HepG2 (cell line): Measurements from ENCODE around the gene CLPX. TPM values are rescaled to one million over a fixed set of nuclear protein-coding genes. Genes with fewer than 3 reads are reported as not detected.

Experiments used
- ARNT ChIP-seq: fragments of 450-650 bp; IDR thresholded peaks from 2 replicates; pipeline ENCODE4 v1.6.1; 2017
- ATM ChIP-seq: fragments of 450-650 bp; IDR thresholded peaks from 2 replicates; pipeline ENCODE4 v1.7.1; 2017; ENCODE audit warnings: mild to moderate bottlenecking, borderline replicate concordance
- BCL6 ChIP-seq: IDR thresholded peaks from 2 replicates; pipeline ENCODE4 v1.6.1; 2016; ENCODE audit warnings: missing genetic modification reagents, missing compliant biosample characterization
- CEBPZ ChIP-seq: IDR thresholded peaks from 2 replicates; pipeline ENCODE4 v1.6.1; 2012; ENCODE audit warnings: low read length, improper control_type of control experiment
- IRF2 ChIP-seq: IDR thresholded peaks from 2 replicates; pipeline ENCODE4 v1.6.1; 2018; ENCODE audit warnings: missing genetic modification reagents, missing compliant biosample characterization
- NKX3-1 ChIP-seq: sonication (generic); formaldehyde crosslinking; IDR thresholded peaks from 2 replicates; pipeline ENCODE4 v1.5.0; 2020; ENCODE audit warnings: missing genetic modification reagents
- NR1H2 ChIP-seq: sonication (generic); formaldehyde crosslinking; IDR thresholded peaks from 2 replicates; pipeline ENCODE4 v1.8.1; 2022; ENCODE audit warnings: low read depth, missing genetic modification reagents, borderline replicate concordance
- PLRG1 ChIP-seq: fragments of 450-650 bp; conservative IDR thresholded peaks from 2 replicates; pipeline ENCODE4 v1.6.1; 2016
- PRPF4 ChIP-seq: fragments of 200-400 bp; formaldehyde crosslinking; IDR thresholded peaks from 2 replicates; pipeline ENCODE4 v1.6.1; 2016; ENCODE audit warnings: low read length, low read depth; ENCODE audit not compliant: poor library complexity, severe bottlenecking
- RAD21 ChIP-seq: fragments of 450-650 bp; formaldehyde crosslinking; IDR thresholded peaks from 2 replicates; pipeline ENCODE4 v1.5.0; 2020; ENCODE audit warnings: mild to moderate bottlenecking
- TBL1XR1 ChIP-seq: fragments of 150-350 bp; IDR thresholded peaks from 2 replicates; pipeline ENCODE4 v1.6.1; 2014; ENCODE audit warnings: borderline replicate concordance, low read length; ENCODE audit not compliant: partially characterized antibody
- XBP1 ChIP-seq: sonication (generic); formaldehyde crosslinking; IDR thresholded peaks from 2 replicates; pipeline ENCODE4 v1.5.0; 2020; ENCODE audit warnings: missing genetic modification reagents
- ZBTB7B ChIP-seq: sonication (generic); formaldehyde crosslinking; IDR thresholded peaks from 2 replicates; pipeline ENCODE4 v1.4.0; 2020; ENCODE audit warnings: missing genetic modification reagents
- ZFP82 ChIP-seq: sonication (generic); formaldehyde crosslinking; IDR thresholded peaks from 2 replicates; pipeline ENCODE4 v1.5.1; 2020; ENCODE audit warnings: mild to moderate bottlenecking, missing genetic modification reagents, borderline replicate concordance
- ZNF205 ChIP-seq: IDR thresholded peaks from 2 replicates; pipeline ENCODE4 v1.6.1; 2018; ENCODE audit warnings: missing biosample characterization, missing genetic modification reagents
- ZNF264 ChIP-seq: sonication (generic); formaldehyde crosslinking; IDR thresholded peaks from 2 replicates; pipeline ENCODE4 v1.4.0; 2020; ENCODE audit warnings: missing genetic modification reagents
- ZNF3 ChIP-seq: IDR thresholded peaks from 2 replicates; pipeline ENCODE4 v1.7.0; 2017; ENCODE audit warnings: inconsistent platforms
- ZNF512B ChIP-seq: sonication (generic); formaldehyde crosslinking; IDR thresholded peaks from 2 replicates; pipeline ENCODE4 v1.5.1; 2020; ENCODE audit warnings: missing genetic modification reagents, mild to moderate bottlenecking, borderline replicate concordance
- ZNF556 ChIP-seq: sonication (generic); formaldehyde crosslinking; IDR thresholded peaks from 2 replicates; pipeline ENCODE4 v1.4.0; 2020; ENCODE audit warnings: mild to moderate bottlenecking, missing genetic modification reagents, borderline replicate concordance
- ZNF580 ChIP-seq: IDR thresholded peaks from 2 replicates; pipeline ENCODE4 v1.6.1; 2016; ENCODE audit warnings: low read depth, borderline replicate concordance
- ZNF614 ChIP-seq: IDR thresholded peaks from 2 replicates; pipeline ENCODE4 v1.6.1; 2018; ENCODE audit warnings: missing biosample characterization, missing genetic modification reagents, inconsistent platforms, borderline replicate concordance
- ZNF703 ChIP-seq: sonication (generic); formaldehyde crosslinking; IDR thresholded peaks from 2 replicates; pipeline ENCODE4 v1.5.1; 2020; ENCODE audit warnings: missing genetic modification reagents, mild to moderate bottlenecking, moderate library complexity, borderline replicate concordance
- ZNF768 ChIP-seq: sonication (generic); formaldehyde crosslinking; IDR thresholded peaks from 2 replicates; pipeline ENCODE4 v1.4.0; 2020; ENCODE audit warnings: missing genetic modification reagents
- ZNF776 ChIP-seq: sonication (generic); formaldehyde crosslinking; IDR thresholded peaks from 2 replicates; pipeline ENCODE4 v1.4.0; 2020; ENCODE audit warnings: mild to moderate bottlenecking, missing genetic modification reagents
- polyA plus RNA-seq, 8 experiments: library from polyadenylated mRNA; depleted of rRNA in 3 of 8; stranded (reverse) in 7 of 8; unstranded in 1 of 8; fragments of >200 nt; fragmentation: Illumina TruSeq in 4 of 8; extraction: Trizol in 4 of 8; gene quantifications; 2 replicates each; pipeline versions ENCODE4 v1.2.1 to v1.2.3, GENCODE V29; 2011 to 2016; ENCODE audit warnings: low read depth in 4 of 8, missing spikeins in 1 of 8, mixed read lengths in 1 of 8; ENCODE audit not compliant: insufficient read depth in 1 of 8
- total RNA-seq, 5 experiments: library from RNA; depleted of rRNA; stranded (reverse); fragments of >200 nt; fragmentation: Illumina TruSeq; extraction: Trizol; gene quantifications; 2 replicates each; pipeline ENCODE4 v1.2.3, GENCODE V29; 2016; ENCODE audit warnings: low read depth in 1 of 5
- TF ChIP-seq, protein P1 (sequence below): sonication (generic); formaldehyde crosslinking; conservative IDR thresholded peaks from 2 replicates; pipeline ENCODE4 v1.5.0; 2020; ENCODE audit warnings: missing genetic modification reagents

CLPX gene
- total and polyA plus RNA-seq, 2 of the 13 experiments (the other 11 are each of a cell fraction or from before 2014, with no cell fraction given): 33.9 to 61.3 TPM

GRCh38 chr15:65133548-65134200, 51.5 kb downstream of the CLPX start, which contains the start of gene PDCD7 (continued):
- TF ChIP-seq ZNF556 (CRISPR knock-in tag) (no peak), ZNF264 (no peak), ZNF776 (CRISPR knock-in tag) (no peak), ZNF3 (CRISPR knock-in tag) (no peak), NKX3-1 (CRISPR knock-in tag) (no peak; the same call in 1 of the 2 replicates), NR1H2 (CRISPR knock-in tag) (no peak), ARNT (no peak), ZBTB7B (CRISPR knock-in tag) (peak; percentile 49; the same call in 1 of the 2 replicates), TBL1XR1 (no peak), IRF2 (CRISPR knock-in tag) (peak; percentile 94), ZFP82 (CRISPR knock-in tag) (no peak), ZNF512B (CRISPR knock-in tag) (no peak), ZNF768 (no peak), RAD21 (CRISPR knock-in tag) (no peak; the same call in 1 of the 2 replicates), ZNF205 (peak; percentile 39; the same call in 1 of the 2 replicates), CEBPZ (no peak), BCL6 (CRISPR knock-in tag) (peak; percentile 21; the same call in 1 of the 2 replicates), PLRG1 (no peak), ZNF703 (no peak), XBP1 (CRISPR knock-in tag) (no peak), ZNF580 (CRISPR knock-in tag) (peak; percentile 78), PRPF4 (no peak), ATM (no peak), ZNF614 (CRISPR knock-in tag) (peak; percentile 68)
- TF ChIP-seq, protein P1, sequence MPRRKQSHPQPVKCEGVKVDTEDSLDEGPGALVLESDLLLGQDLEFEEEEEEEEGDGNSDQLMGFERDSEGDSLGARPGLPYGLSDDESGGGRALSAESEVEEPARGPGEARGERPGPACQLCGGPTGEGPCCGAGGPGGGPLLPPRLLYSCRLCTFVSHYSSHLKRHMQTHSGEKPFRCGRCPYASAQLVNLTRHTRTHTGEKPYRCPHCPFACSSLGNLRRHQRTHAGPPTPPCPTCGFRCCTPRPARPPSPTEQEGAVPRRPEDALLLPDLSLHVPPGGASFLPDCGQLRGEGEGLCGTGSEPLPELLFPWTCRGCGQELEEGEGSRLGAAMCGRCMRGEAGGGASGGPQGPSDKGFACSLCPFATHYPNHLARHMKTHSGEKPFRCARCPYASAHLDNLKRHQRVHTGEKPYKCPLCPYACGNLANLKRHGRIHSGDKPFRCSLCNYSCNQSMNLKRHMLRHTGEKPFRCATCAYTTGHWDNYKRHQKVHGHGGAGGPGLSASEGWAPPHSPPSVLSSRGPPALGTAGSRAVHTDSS: no peak
